IMR-90 (cell line): ENCODE results near the gene UNC13B.

Experiments used
- CTCF ChIP-seq: conservative IDR thresholded peaks from 2 replicates; pipeline ENCODE4 v1.5.1; 2012; ENCODE audit warnings: mild to moderate bottlenecking, low read depth, low read length, improper control_type of control experiment
- POLR2A ChIP-seq: IDR thresholded peaks from 2 replicates; pipeline ENCODE4 v1.6.1; 2012; ENCODE audit warnings: mild to moderate bottlenecking, low read depth, low read length
- RAD21 ChIP-seq: IDR thresholded peaks from 2 replicates; pipeline ENCODE4 v1.6.1; 2012; ENCODE audit warnings: low read length, improper control_type of control experiment
- TF ChIP-seq, protein P1 (sequence below): fragments of 150-350 bp; IDR thresholded peaks from 2 replicates; pipeline ENCODE4 v1.6.1; 2017; ENCODE audit warnings: mild to moderate bottlenecking, antibody characterized with exemption, low read length, low read depth

DNA sequence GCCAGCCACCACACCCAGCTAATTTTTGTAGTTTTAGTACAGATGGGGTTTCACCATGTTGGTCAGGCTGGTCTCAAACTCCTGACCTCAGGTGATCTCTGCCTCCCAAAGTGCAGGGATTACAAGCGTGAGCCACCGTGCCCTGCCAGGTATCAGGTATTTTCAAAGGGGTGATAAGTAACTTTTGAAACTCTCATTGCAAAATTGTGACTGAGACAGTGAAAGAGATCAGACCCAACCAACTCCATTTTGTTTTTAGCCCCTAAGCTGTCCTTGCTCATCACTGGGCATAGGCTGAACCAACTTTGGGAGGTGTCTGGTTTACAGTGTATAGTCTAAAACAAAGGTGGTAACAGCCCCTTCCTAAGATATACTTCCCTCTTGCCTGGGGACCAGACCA is 29.3 kb downstream of the UNC13B start:
- TF ChIP-seq CTCF = no peak
- no peak for TF ChIP-seq POLR2A
- TF ChIP-seq RAD21 = no peak
- TF ChIP-seq, protein P1, sequence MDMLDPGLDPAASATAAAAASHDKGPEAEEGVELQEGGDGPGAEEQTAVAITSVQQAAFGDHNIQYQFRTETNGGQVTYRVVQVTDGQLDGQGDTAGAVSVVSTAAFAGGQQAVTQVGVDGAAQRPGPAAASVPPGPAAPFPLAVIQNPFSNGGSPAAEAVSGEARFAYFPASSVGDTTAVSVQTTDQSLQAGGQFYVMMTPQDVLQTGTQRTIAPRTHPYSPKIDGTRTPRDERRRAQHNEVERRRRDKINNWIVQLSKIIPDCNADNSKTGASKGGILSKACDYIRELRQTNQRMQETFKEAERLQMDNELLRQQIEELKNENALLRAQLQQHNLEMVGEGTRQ = no peak
